Mucosa of gallbladder (tissue), 1 donor: ENCODE results near the gene C1R. TPM values are rescaled to one million over a fixed set of nuclear protein-coding genes. Genes with fewer than 3 reads are reported as not detected.
A peak's percentile ranks its signal among the peaks of the same experiment; 100 is the strongest.
"Not testable (repeated sequence)": the region's sequence is repeated elsewhere in the genome, so short reads cannot be mapped to it uniquely, and the experiment has no call there.

ENCODE experiments used
- DNase-seq: peaks from one replicate; pipeline ENCODE4 v3.0.0-alpha.2; 2020; ENCODE audit warnings: low spot score
- total RNA-seq: library from RNA; stranded (reverse); gene quantifications from one replicate; pipeline ENCODE4 v1.2.1, GENCODE V29; 2021
- donor health status: DM: no; HTN: no; CAD: no.

The C1R gene
- total RNA-seq, 1 donor from 2014 or later = 303 TPM

GRCh38 chr12:7068240-7068993 lies 23.8 kb downstream of the C1R start:
- no peak for DNase-seq

DNA sequence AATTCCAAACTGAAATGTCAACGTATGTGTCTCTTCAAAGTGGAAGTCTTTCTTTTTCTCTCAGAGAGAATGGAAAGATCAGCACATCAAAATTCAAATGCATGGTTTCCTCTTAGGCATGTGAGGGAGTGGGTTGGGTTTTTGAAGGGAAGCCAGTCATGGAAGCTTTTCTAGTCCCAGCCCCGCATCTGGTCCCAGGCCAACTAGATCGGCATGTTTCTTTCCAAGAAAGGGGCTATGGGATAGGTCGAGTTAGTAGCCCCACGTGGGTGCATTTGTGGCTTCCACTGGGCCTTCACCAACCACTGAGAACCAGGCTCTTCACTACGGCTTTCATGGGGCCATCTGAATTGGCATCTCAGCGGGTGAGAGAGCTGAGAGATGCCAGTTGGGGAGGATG lies 25.1 kb downstream of the C1R start:
- DNase-seq = no peak

DNA sequence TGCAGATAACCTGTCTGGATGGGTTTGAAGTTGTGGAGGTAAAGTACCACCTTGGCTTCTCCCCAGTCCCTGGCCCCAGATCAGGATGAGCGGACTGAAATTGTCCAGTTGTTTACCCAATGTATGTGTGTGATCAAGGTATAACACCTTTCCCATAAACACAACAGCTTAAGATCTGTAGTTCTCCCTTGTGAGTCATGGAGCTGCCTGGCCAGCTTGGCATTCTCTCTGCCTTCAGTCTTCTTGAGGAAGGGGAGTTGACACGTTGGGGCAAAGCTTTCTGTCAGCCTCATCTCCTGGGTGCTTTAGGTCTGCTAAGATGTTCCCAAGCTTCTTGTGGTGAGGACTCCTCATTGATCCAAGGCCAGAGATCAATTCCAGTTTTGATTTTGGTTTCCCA lies 25.6 kb downstream of the C1R start:
- DNase-seq = no peak

DNA sequence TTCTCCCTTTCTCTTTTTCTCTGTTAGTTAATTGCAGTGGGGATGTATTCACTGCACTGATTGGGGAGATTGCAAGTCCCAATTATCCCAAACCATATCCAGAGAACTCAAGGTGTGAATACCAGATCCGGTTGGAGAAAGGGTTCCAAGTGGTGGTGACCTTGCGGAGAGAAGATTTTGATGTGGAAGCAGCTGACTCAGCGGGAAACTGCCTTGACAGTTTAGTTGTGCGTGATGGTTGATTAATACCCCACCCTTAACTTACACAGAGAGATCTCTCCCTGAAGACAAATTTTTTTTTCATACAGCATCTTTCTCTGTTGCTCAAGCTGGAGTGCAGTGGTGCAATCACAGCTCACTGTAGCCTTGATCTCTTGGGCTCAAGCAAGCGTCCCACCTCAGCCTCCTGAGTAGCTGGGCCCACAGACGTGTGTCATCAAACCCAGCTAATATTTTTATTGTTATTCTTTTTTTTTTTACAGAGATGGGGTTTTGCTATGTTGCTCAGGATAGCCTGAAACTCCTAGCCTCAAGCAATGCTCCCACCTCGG lies 27.1 kb downstream of the C1R start:
- DNase-seq = no peak

GRCh38 chr12:7064516-7064915 lies 27.7 kb downstream of the C1R start:
- no peak for DNase-seq

DNA sequence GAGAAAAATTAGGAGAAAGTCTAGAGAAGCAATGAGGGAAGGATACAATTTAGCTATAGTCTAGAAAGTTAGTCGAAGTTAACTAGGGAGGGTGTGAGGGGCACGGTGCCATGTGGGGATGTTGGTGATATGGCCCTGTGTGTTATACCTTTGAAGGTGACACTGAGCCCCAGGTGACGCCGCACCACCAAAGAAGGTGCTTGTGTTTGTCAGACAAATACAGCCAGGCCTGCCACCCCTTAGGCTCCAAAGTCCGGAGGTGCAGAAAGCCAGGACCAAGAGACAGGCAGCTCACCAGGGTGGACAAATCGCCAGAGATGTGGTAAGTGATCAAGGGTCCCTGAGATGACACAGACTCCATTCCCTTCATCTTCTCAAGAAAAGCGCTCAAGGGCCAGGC lies 30.6 kb downstream of the C1R start:
- no peak for DNase-seq

DNA sequence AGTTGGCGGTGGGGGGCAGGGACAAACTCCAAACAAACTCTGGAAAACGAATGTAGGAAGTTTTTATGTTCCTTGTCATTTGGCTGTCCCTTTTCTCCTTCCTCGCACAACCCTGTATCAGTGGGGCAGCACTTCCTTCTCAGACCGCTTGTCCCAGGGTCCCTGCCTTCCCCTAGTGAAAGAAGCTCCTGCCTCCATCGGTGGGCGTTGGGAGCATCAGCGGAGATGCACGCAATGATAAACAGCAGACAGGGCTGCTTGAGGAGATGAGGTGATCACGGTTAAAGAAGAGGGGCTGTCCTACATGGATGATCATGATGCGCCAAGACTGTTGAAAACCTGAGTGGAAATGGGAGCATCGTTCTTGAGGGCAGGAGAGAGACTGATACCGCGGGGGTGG lies 31.1 kb downstream of the C1R start:
- no peak for DNase-seq

- DNase-seq = peak; percentile 71
These were observed 31.8 kb downstream of the C1R start, which contains the start of gene C1S for GRCh38 chr12:7060353-7060954. Gene C1S, plus strand, starts transcription at chr12:7060718. Its CDS starts 1,195 bp downstream, at chr12:7061913.

- DNase-seq = no peak
These were observed 32.5 kb downstream of the C1R start for GRCh38 chr12:7059780-7060179.

GRCh38 chr12:7058850-7059395 lies 33.3 kb downstream of the C1R start:
- DNase-seq = no peak

DNA sequence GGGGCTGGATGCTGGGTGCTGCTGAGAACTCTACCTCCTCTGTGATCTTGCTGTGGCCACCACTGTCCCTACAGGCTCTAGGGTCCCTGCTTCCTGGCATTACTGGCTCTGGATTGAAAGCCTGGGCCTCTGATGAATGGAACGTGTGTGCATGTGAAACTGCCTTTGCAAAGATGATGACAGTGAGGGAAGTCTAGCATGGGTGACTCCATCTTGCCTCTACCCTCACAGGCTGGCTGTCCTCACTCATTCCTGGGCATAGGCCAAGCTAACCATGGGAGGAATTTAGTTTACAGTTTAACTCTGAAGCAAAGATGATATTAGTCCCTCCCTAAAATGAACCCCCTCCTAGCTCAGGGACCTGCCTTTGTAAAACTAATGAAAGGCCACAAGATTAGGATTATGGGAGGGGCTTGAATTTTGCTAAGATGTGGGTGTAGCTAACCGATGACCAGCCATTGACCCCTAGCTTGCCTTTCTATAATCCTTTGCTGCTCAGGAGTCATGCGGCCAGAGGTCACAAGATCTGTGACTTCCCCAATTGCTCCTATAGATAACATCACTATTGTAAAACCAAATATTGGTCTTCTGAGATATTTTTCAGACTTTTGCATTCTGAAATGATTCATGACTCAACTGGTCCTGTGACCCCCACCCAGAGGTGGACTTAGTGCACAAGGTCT lies 33.9 kb downstream of the C1R start:
- no peak for DNase-seq

GRCh38 chr12:7055736-7056135 lies 36.5 kb downstream of the C1R start:
- DNase-seq = not testable (repeated sequence)

GRCh38 chr12:7054925-7055324 lies 37.3 kb downstream of the C1R start:
- DNase-seq = no peak

DNA sequence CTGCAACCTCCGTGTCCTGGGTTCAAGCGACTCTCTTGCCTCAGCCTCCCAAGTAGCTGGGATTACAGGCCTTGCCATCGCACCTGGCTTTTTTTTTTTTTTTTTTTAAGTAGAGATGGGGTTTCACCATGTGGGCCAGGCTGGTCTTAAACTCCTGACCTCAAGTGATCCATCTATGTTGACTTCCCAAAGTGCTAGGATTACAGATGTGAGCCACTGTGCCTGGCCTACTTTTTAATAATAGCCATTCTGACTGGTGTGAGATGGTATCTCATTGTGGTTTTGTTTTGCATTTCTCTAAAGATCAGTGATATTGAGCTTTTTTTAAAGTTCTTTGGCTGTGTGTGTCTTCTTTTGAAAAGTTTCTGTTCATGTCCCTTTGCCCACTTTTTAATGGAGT lies 42.3 kb downstream of the C1R start:
- not testable (repeated sequence) for DNase-seq

GRCh38 chr12:7049445-7049951 lies 42.7 kb downstream of the C1R start:
- DNase-seq = not testable (repeated sequence)

GRCh38 chr12:7047306-7047705 lies 44.9 kb downstream of the C1R start:
- DNase-seq = no peak

DNA sequence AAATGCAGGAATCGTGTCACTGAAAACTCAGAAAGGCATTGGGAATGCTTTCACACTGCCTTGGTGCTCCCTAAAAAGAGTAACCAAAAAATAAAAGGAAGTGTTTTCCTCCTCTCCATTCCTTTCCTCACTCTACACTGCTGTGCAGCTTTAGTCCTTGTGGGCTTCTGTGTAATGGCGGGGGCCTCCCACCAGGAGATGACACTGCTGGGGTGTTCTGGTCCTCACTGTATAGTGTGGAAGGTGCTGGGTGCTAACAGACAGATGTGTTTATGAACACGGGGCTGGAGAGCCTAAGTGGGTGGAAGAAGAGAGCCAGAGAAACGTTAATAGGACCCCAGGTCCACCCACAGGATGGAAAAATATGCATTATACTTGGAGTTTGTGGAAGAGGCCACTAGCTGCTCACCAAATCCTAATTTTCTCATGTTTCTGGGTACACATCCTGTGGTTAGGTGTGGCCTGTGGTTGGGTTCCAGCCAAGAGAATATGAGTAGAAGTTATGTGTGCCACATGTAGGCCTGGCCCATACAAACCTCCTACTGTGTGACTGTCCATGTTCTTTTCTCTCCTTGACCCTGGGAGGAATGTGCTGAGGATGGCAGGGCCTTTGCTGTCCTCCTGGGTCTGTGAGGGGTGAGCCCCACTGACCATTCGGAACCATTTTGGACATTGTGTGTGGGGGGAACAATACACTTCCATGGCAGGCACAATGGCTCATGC lies 45.7 kb downstream of the C1R start:
- no peak for DNase-seq

DNA sequence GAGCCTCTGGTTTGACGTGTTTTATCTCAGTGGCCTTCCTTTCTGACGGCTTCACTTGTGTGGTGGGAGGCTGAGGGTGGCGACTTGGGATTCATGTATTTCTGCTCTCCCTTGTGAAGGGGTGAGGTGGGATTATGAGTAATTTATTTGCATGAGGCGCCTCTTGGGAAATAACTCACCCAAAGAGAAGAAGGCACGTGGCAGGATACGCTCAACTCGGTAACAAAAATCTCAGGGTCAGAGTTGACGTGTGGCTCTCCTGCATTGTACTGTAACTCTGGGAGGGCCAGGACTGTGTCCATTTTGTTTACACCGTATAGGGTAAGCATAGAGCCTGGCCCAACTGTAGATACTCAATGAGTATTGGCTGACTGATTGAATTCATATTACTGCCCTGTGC lies 46.3 kb downstream of the C1R start:
- no peak for DNase-seq

- DNase-seq = no peak
These were observed 49.4 kb downstream of the C1R start for GRCh38 chr12:7042842-7043241.

GRCh38 chr12:7039403-7039802 lies 52.8 kb downstream of the C1R start:
- no peak for DNase-seq

GRCh38 chr12:7038591-7038990 lies 53.7 kb downstream of the C1R start:
- no peak for DNase-seq
